K562 (cell line): ENCODE data around the gene CREB3L1. TPM values are rescaled to one million over a fixed set of nuclear protein-coding genes. Genes with fewer than 3 reads are reported as not detected.

ENCODE experiments used
- ATAC-seq: fragments of 200-7000 bp; cut with Tn5 transposase; 3 replicates; pipeline ENCODE4 v1.9.1; 2020; ENCODE audit warnings: moderate library complexity
- BruUV-seq: library from RNA; stranded (reverse); fragments of 400-500 nt; replicated peaks from 2 replicates; lab custom pipeline; 2021; lab: Mats Ljungman, UMichigan
- CTCF ChIA-PET: fragments of 300-600 bp; formaldehyde crosslinking; extraction: SDS; loops from one replicate; lab custom pipeline; 2021; ENCODE audit warnings: low intra/inter-chr PET ratio; lab: Yijun Ruan, JAX
- POLR2A ChIA-PET: fragments of 300-600, 350-650 bp; sonication (Branson Sonifier 250); formaldehyde crosslinking; extraction: SDS; loops from one replicate; lab custom pipeline; 2021; ENCODE audit warnings: antibody characterized with exemption, inconsistent platforms; lab: Yijun Ruan, JAX
- DNase-seq, 4 experiments: peaks; one replicate each; pipeline versions ENCODE4 v3.0.0 to v3.0.0-alpha.2; 2011 to 2018; ENCODE audit warnings: low spot score in 3 of 4, mixed read lengths in 3 of 4; ENCODE audit errors: extremely low read depth in 1 of 4
- FAIRE-seq: peaks from 2 replicates; lab custom pipeline; 2011; peaks lifted over from hg19 to GRCh38; lab: Jason Lieb, UNC
- H2AFZ ChIP-seq: 2 replicates; pipeline ENCODE4 v1.6.0; 2011; ENCODE audit warnings: low read depth, low read length, control low read depth, inconsistent platforms
- H3K27ac ChIP-seq: fragments of 200-600 bp; 3 replicates; pipeline ENCODE4 v1.8.0; 2011; ENCODE audit warnings: low read depth, mild to moderate bottlenecking, control low read depth, inconsistent platforms, low read length, moderate library complexity, mixed read lengths; ENCODE audit errors: extremely low read depth
- H3K27me3 ChIP-seq, 2 experiments: fragments of 300-600 bp in 1 of 2; 2 replicates in 1 of 2; 3 replicates in 1 of 2; pipeline versions ENCODE4 v1.6.0 to v1.8.0; 2011; ENCODE audit warnings: inconsistent platforms in 2 of 2, low read length in 2 of 2, mild to moderate bottlenecking in 1 of 2, mixed read lengths in 1 of 2, moderate library complexity in 1 of 2; ENCODE audit not compliant: control insufficient read depth in 2 of 2, insufficient read depth in 2 of 2
- H3K36me3 ChIP-seq: fragments of 300-600 bp; 3 replicates; pipeline ENCODE4 v1.8.0; 2011; ENCODE audit warnings: mild to moderate bottlenecking, low read length, inconsistent platforms; ENCODE audit not compliant: control insufficient read depth, insufficient read depth
- H3K4me1 ChIP-seq, 2 experiments: fragments of 200-600 bp in 1 of 2; replicated peaks in 1 of 2; 2 replicates in 1 of 2; 3 replicates in 1 of 2; pipeline versions ENCODE4 v1.5.1 to v1.8.0; 2011; ENCODE audit warnings: inconsistent platforms in 2 of 2, low read length in 2 of 2, mild to moderate bottlenecking in 1 of 2, mixed read lengths in 1 of 2, moderate library complexity in 1 of 2; ENCODE audit not compliant: control insufficient read depth in 2 of 2, insufficient read depth in 2 of 2
- H3K4me2 ChIP-seq: 2 replicates; pipeline ENCODE4 v1.6.1; 2011; ENCODE audit warnings: low read length, control low read depth, inconsistent platforms, mixed read lengths; ENCODE audit not compliant: insufficient read depth
- H3K4me3 ChIP-seq: fragments of 200-600 bp; sonication (generic), shearing (Covaris generic); 2 replicates; pipeline ENCODE4 v1.5.1; 2016; ENCODE audit warnings: control low read depth, inconsistent platforms
- H3K79me2 ChIP-seq: fragments of 200-600 bp; 3 replicates; pipeline ENCODE4 v1.8.0; 2011; ENCODE audit warnings: low read length, inconsistent platforms; ENCODE audit not compliant: control insufficient read depth, insufficient read depth
- H3K9ac ChIP-seq, 2 experiments: 2 replicates each; pipeline versions ENCODE4 v1.6.0 to v1.6.1; 2011; ENCODE audit warnings: low read depth in 2 of 2, low read length in 2 of 2, control low read depth in 1 of 2, inconsistent platforms in 1 of 2, mild to moderate bottlenecking in 1 of 2, mixed read lengths in 1 of 2; ENCODE audit not compliant: insufficient read depth in 1 of 2
- H3K9me1 ChIP-seq: one replicate; pipeline ENCODE4 v1.6.0; 2011; ENCODE audit warnings: inconsistent platforms, mild to moderate bottlenecking, low read length, moderate library complexity; ENCODE audit not compliant: control insufficient read depth, insufficient read depth
- H3K9me3 ChIP-seq: replicated peaks from 2 replicates; pipeline ENCODE4 v1.5.1; 2011; ENCODE audit warnings: low read depth, low read length, inconsistent platforms; ENCODE audit not compliant: control insufficient read depth, insufficient read depth
- H4K20me1 ChIP-seq: replicated peaks from 2 replicates; pipeline ENCODE4 v1.6.1; 2011; ENCODE audit warnings: low read length, inconsistent platforms, mixed read lengths; ENCODE audit not compliant: control insufficient read depth, insufficient read depth
- CEBPB ChIP-seq: fragments of 450-650 bp; IDR thresholded peaks from 2 replicates; pipeline ENCODE4 v1.6.1; 2016; ENCODE audit warnings: missing genetic modification characterization, missing compliant biosample characterization
- E2F5 ChIP-seq: sonication (generic); formaldehyde crosslinking; IDR thresholded peaks from 2 replicates; pipeline ENCODE4 v1.8.0; 2022; ENCODE audit warnings: mild to moderate bottlenecking, missing genetic modification reagents
- ELF2 ChIP-seq: fragments of 250-450 bp; sonication (Bioruptor Pico); IDR thresholded peaks from 2 replicates; pipeline ENCODE4 v1.5.0; 2021; ENCODE audit warnings: mild to moderate bottlenecking
- PPARD ChIP-seq: fragments of 250-450 bp; sonication (Bioruptor Pico); IDR thresholded peaks from 2 replicates; pipeline ENCODE4 v1.8.0; 2022; ENCODE audit warnings: inconsistent platforms, mild to moderate bottlenecking, moderate library complexity
- SMARCA5 ChIP-seq: fragments of 450-650 bp; IDR thresholded peaks from 2 replicates; pipeline ENCODE4 v1.6.1; 2016
- TEAD1 ChIP-seq, 2 experiments: fragments of 450-650 bp in 1 of 2; sonication (generic) in 1 of 2; formaldehyde crosslinking; IDR thresholded peaks; 2 replicates each; pipeline versions ENCODE4 v1.4.0 to v1.8.0; 2020 to 2022; ENCODE audit warnings: mild to moderate bottlenecking in 2 of 2, missing genetic modification reagents in 1 of 2
- THAP7 ChIP-seq: fragments of 250-450 bp; sonication (Bioruptor Pico); IDR thresholded peaks from 2 replicates; pipeline ENCODE4 v1.5.0; 2021
- ZBTB8A ChIP-seq: fragments of 450-650 bp; IDR thresholded peaks from 2 replicates; pipeline ENCODE4 v1.6.1; 2018; ENCODE audit warnings: mild to moderate bottlenecking, moderate library complexity; ENCODE audit not compliant: partially characterized antibody
- ZNF398 ChIP-seq: fragments of 250-450 bp; sonication (Bioruptor Pico); IDR thresholded peaks from 2 replicates; pipeline ENCODE4 v1.8.0; 2021; ENCODE audit warnings: moderate library complexity, mild to moderate bottlenecking, inconsistent platforms
- WGBS: fragments of 100-300 bp; shearing (Covaris generic); methylation state at CpG from one replicate; pipeline ENCODE4 v1.1.6; 2016; ENCODE audit warnings: low coverage, mixed read lengths; ENCODE audit not compliant: insufficient coverage; ENCODE audit errors: missing lambda C conversion rate; 5-methylcytosine and 5-hydroxymethylcytosine counted together
- in situ Hi-C: fragments of 300-500 bp; cut with MboI; formaldehyde crosslinking; loops from 4 replicates; pipeline ENCODE4 v1.15.0; 2018; ENCODE audit warnings: inconsistent platforms, mixed read lengths
- intact Hi-C: fragments of 100-400 bp; cut with micrococcal nuclease; formaldehyde crosslinking; loops from 2 replicates; pipeline ENCODE4 v1.14.2; 2022
- polyA plus RNA-seq, 8 experiments: library from polyadenylated mRNA; depleted of rRNA in 4 of 8; stranded (reverse) in 5 of 8; unstranded in 3 of 8; fragments of >200 nt; fragmentation: Nextera tagmentation in 2 of 8; fragmentation: Illumina TruSeq in 1 of 8; extraction: Ambion mirVana in 2 of 8; extraction: Trizol in 1 of 8; gene quantifications; 2 replicates each; pipeline versions ENCODE4 v1.2.1 to v1.2.3, GENCODE V29; 2011 to 2014; ENCODE audit warnings: inconsistent platforms in 1 of 8, missing spikeins in 1 of 8
- total RNA-seq, 7 experiments: library from RNA; depleted of rRNA in 6 of 7; stranded (reverse); fragments of >200 nt in 6 of 7; fragmentation: Illumina TruSeq in 2 of 7; extraction: Trizol in 2 of 7; gene quantifications; 2 replicates each; pipeline versions ENCODE4 v1.2.1 to v1.2.3, GENCODE V29; 2011 to 2021; ENCODE audit warnings: low replicate concordance in 1 of 7

The CREB3L1 gene
- total and polyA plus RNA-seq, 9 of the 15 experiments (the other 6 are each of a cell fraction or from before 2014, with no cell fraction given): 1.2 to 27.6 (median 3.7) TPM

- in situ Hi-C loops: no loop called here
- Histone ChIP-seq H4K20me1 (no peaks in the 10 kb centered on the region), H3K27me3 (no peaks in the 10 kb centered on the region), H3K4me2 (no peak overlapping the region), H3K4me1 (peaks cover 21 to 40% of the 10 kb centered on the region in 2 experiments), H3K27ac (no peak overlapping the region)
- intact Hi-C loops: no loop called here
- no TSS peak for BruUV-seq
- TF ChIP-seq CEBPB (no peak), THAP7 (CRISPR knock-in tag) (no peak), SMARCA5 (no peak), TEAD1 (CRISPR knock-in tag; IDR thresholded peaks at IDR 0.05) (no peak), ZNF398 (CRISPR knock-in tag) (no peak), ELF2 (no peak), E2F5 (CRISPR knock-in tag) (no peak), ZBTB8A (no peak), PPARD (CRISPR knock-in tag) (no peak)
- TF ChIP-seq, all 486 proteins: peak for 0
- Histone ChIP-seq H3K9me1 (no peaks in the 10 kb centered on the region), H3K79me2 (peaks cover 27% of the 10 kb centered on the region), H2AFZ (no peak overlapping the region), H3K9ac (peak overlapping the region in 1 of 2 experiments; percentile 29; a peak in 1 of 4 replicates), H3K36me3 (peaks cover 15% of the 10 kb centered on the region; the same call in 2 of the 3 replicates), H3K9me3 (no peaks in the 10 kb centered on the region), H3K4me3 (no peak overlapping the region)
- 92% methylated on average over 7 of the region's 7 CpGs for WGBS
- FAIRE-seq: no peak
- ChIA-PET CTCF (no interaction called here), POLR2A (interaction anchor here (1.4 kb wide), 1 partner anchor 18 kb away, joined by 3 read pairs; no protein-coding TSS in a partner anchor)
- ATAC-seq: no peak
- DNase-seq: no peak
Measured at GRCh38 chr11:46300270-46300669, 22.8 kb downstream of the CREB3L1 start.
